ENCODE results near the gene BBIP1.

Gene BBIP1

GRCh38 chr10:110964681-110965080 is 45.7 kb upstream of the BBIP1 start (continued):
- TF ChIP-seq ARNTL (CRISPR knock-in tag; IDR thresholded peaks at IDR 0.05; ENCODE audit: borderline replicate concordance, low read depth) (no peak), CSRNP3 (CRISPR knock-in tag; IDR thresholded peaks at IDR 0.05) (no peak), ZFP3 (CRISPR knock-in tag; IDR thresholded peaks at IDR 0.05) (no peak), TCF4 (CRISPR knock-in tag; IDR thresholded peaks at IDR 0.05; ENCODE audit: borderline replicate concordance) (no peak), RARB (CRISPR knock-in tag; IDR thresholded peaks at IDR 0.05) (no peak), ZNF8 (CRISPR knock-in tag; IDR thresholded peaks at IDR 0.05) (no peak)

- ATAC-seq = no peak
- TF ChIP-seq GLIS3 (CRISPR knock-in tag; IDR thresholded peaks at IDR 0.05) (no peak), CSRNP3 (CRISPR knock-in tag; IDR thresholded peaks at IDR 0.05) (no peak), ZNF565 (CRISPR knock-in tag; conservative IDR thresholded peaks at IDR 0.05; ENCODE audit: low read depth) (no peak), POU6F1 (CRISPR knock-in tag; IDR thresholded peaks at IDR 0.05; ENCODE audit: borderline replicate concordance, low read depth) (no peak), CREB5 (CRISPR knock-in tag; IDR thresholded peaks at IDR 0.05; ENCODE audit: low read depth) (no peak), TSHZ2 (CRISPR knock-in tag; IDR thresholded peaks at IDR 0.05) (no peak)
Measured at GRCh38 chr10:110963162-110963561, 44.2 kb upstream of the BBIP1 start.

GRCh38 chr10:110962443-110962842 is 43.5 kb upstream of the BBIP1 start:
- TF ChIP-seq ARNTL (CRISPR knock-in tag; IDR thresholded peaks at IDR 0.05; ENCODE audit: borderline replicate concordance, low read depth) = no peak
- no peak for ATAC-seq

GRCh38 chr10:110960333-110960712 is 41.3 kb upstream of the BBIP1 start:
- no peak for ATAC-seq
- no peak for TF ChIP-seq RARB (CRISPR knock-in tag; IDR thresholded peaks at IDR 0.05)
- TF ChIP-seq PATZ1 (CRISPR knock-in tag; IDR thresholded peaks at IDR 0.05; ENCODE audit: borderline replicate concordance) = no peak

- ATAC-seq = no peak
- TF ChIP-seq GLIS3 (CRISPR knock-in tag; IDR thresholded peaks at IDR 0.05) (no peak), RARB (CRISPR knock-in tag; IDR thresholded peaks at IDR 0.05) (no peak), CSRNP3 (CRISPR knock-in tag; IDR thresholded peaks at IDR 0.05) (no peak), ESRRG (CRISPR knock-in tag; IDR thresholded peaks at IDR 0.05) (no peak), ZNF70 (CRISPR knock-in tag; IDR thresholded peaks at IDR 0.05) (no peak), ZNF565 (CRISPR knock-in tag; conservative IDR thresholded peaks at IDR 0.05; ENCODE audit: low read depth) (no peak), ISL1 (CRISPR knock-in tag; IDR thresholded peaks at IDR 0.05) (no peak), ZNF8 (CRISPR knock-in tag; IDR thresholded peaks at IDR 0.05) (no peak), OSR1 (CRISPR knock-in tag; IDR thresholded peaks at IDR 0.05) (no peak), ZFP3 (CRISPR knock-in tag; IDR thresholded peaks at IDR 0.05) (no peak), PPARA (CRISPR knock-in tag; IDR thresholded peaks at IDR 0.05; ENCODE audit: borderline replicate concordance) (no peak), CREB5 (CRISPR knock-in tag; IDR thresholded peaks at IDR 0.05; ENCODE audit: low read depth) (no peak), CSDC2 (CRISPR knock-in tag; IDR thresholded peaks at IDR 0.05) (no peak)
Measured at GRCh38 chr10:110959379-110960332, 40.7 kb upstream of the BBIP1 start.

Data from SK-N-SH treated with all-trans-retinoic acid at 6 μM for 48 hours (cell line).